AG04449 (cell line): Measurements from ENCODE around the gene RBM33.
A peak's percentile ranks its signal among the peaks of the same experiment; 100 is the strongest.

ENCODE experiments used
- CTCF ChIA-PET: fragments of 350-600 bp; formaldehyde crosslinking; extraction: SDS; loops from one replicate; lab custom pipeline; 2021; ENCODE audit warnings: antibody characterized with exemption; lab: Yijun Ruan, JAX
- POLR2A ChIA-PET: fragments of 400-600, 350-600 bp; formaldehyde crosslinking; extraction: SDS; loops from one replicate; lab custom pipeline; 2020; ENCODE audit warnings: antibody characterized with exemption, inconsistent platforms; lab: Yijun Ruan, JAX
- DNase-seq: peaks from one replicate; pipeline ENCODE4 v3.0.0-alpha.2; 2010; ENCODE audit warnings: low read depth, low spot score
- H3K4me3 ChIP-seq: 2 replicates; pipeline ENCODE4 v1.5.1; 2011; ENCODE audit warnings: low read depth, mild to moderate bottlenecking, control low read depth, low read length
- TF ChIP-seq, protein P1 (sequence below): IDR thresholded peaks from one replicate; pipeline ENCODE4 v1.5.1; 2011; ENCODE audit warnings: mild to moderate bottlenecking, moderate library complexity, low read length, control low read depth, inconsistent platforms; ENCODE audit not compliant: insufficient read depth; ENCODE audit errors: missing control alignments

The RBM33 gene

DNA sequence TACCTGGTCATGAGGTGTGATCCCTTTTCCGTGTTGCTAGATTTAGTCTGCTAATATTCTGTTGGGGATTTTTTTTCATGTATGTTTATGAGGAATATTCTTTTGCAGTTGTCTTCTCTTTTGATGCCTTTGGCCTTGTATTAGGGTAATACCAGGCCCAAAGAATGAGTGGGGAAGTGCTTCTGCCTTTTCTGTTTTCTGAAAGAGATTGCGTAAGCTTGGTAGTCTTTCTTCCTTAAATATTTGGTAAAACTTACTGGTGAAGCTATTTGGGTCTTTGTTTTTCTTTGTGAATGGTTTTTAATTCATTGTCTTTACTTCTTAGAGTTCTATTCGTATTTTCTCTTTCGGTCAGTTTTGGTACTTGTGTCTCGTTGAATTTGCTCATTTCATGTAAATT lies 116.7 kb downstream of the RBM33 start:
- POLR2A ChIA-PET = no interaction called here
- no peak overlapping the region for H3K4me3 ChIP-seq
- DNase-seq = no peak
- CTCF ChIA-PET = interaction anchor here (1.2 to 1.9 kb wide), 2 partner anchors 163 to 165 kb away, joined by 3 to 12 read pairs; no protein-coding TSS in a partner anchor
- TF ChIP-seq, protein P1, sequence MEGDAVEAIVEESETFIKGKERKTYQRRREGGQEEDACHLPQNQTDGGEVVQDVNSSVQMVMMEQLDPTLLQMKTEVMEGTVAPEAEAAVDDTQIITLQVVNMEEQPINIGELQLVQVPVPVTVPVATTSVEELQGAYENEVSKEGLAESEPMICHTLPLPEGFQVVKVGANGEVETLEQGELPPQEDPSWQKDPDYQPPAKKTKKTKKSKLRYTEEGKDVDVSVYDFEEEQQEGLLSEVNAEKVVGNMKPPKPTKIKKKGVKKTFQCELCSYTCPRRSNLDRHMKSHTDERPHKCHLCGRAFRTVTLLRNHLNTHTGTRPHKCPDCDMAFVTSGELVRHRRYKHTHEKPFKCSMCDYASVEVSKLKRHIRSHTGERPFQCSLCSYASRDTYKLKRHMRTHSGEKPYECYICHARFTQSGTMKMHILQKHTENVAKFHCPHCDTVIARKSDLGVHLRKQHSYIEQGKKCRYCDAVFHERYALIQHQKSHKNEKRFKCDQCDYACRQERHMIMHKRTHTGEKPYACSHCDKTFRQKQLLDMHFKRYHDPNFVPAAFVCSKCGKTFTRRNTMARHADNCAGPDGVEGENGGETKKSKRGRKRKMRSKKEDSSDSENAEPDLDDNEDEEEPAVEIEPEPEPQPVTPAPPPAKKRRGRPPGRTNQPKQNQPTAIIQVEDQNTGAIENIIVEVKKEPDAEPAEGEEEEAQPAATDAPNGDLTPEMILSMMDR = no peak

- no peak for DNase-seq
- TF ChIP-seq, protein P1 = no peak
- POLR2A ChIA-PET = no interaction called here
- no peak overlapping the region for H3K4me3 ChIP-seq
- CTCF ChIA-PET = interaction anchor here (0.8 to 1.9 kb wide), 4 partner anchors 10 to 166 kb away, joined by 3 to 12 read pairs (median 3); no protein-coding TSS in a partner anchor
Observed at GRCh38 chr7:155762036-155762435, 117.6 kb downstream of the RBM33 start.

DNA sequence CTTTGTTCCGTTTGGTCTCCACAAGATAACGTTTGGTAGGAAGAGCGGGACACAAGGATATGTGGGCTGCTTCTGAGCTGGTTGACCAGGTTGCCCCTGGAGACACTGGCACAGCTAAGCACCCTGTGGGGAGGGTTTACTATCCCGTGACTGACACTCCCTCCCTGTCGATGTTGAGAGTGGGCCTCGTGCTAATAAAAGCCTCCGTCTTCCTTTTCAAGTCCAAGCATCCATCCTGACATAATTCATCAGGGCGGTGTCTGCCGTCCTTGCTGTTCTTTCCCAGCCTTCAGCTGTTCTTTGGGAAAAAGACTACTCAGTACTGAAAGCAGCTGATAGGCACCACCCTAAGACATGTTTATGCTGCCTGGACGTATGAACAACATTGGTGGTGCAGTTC lies 118.2 kb downstream of the RBM33 start:
- CTCF ChIA-PET = interaction anchor here (0.9 to 1.9 kb wide), 3 partner anchors 25 to 167 kb away, joined by 3 to 12 read pairs (median 3); no protein-coding TSS in a partner anchor
- POLR2A ChIA-PET = no interaction called here
- no peak overlapping the region for H3K4me3 ChIP-seq
- DNase-seq = no peak
- TF ChIP-seq, protein P1 = no peak

DNA sequence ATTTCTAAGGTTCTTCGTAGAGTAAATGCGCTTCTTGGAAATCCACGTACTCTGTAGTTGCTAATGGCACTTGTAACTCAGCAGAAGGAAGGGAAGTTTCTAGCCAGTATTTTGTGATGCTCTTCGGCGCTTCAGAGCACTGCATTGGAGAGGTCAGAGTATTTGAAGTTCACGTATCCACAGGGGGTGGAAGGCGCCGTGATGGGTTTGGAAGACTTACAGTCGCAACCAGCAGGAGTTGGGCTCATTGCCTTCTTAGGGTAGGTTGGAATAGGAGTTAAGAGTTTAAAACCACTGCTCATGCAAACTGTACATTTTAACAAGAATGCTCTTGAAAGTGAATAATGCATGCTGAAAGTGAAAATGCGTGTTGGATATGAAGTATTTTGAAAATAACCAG lies 118.7 kb downstream of the RBM33 start:
- H3K4me3 ChIP-seq = no peak overlapping the region
- ChIA-PET POLR2A (interaction anchor here (0.6 kb wide), 1 partner anchor 126 kb away, joined by 3 read pairs; no protein-coding TSS in a partner anchor), CTCF (interaction anchor here (0.9 to 1.9 kb wide), 2 partner anchors 25 to 165 kb away, joined by 3 to 12 read pairs; no protein-coding TSS in a partner anchor)
- no peak for DNase-seq
- TF ChIP-seq, protein P1 = no peak

GRCh38 chr7:155763691-155764437 lies 119.4 kb downstream of the RBM33 start:
- peak; percentile 34 for DNase-seq
- ChIA-PET CTCF (interaction anchor here (0.8 kb wide), 2 partner anchors 10 to 164 kb away, joined by 3 to 4 read pairs; no protein-coding TSS in a partner anchor), POLR2A (interaction anchor here (0.6 kb wide), 1 partner anchor 127 kb away, joined by 3 read pairs; no protein-coding TSS in a partner anchor)
- H3K4me3 ChIP-seq = peak overlapping the region; percentile 2; the same call in 1 of the 2 replicates
- TF ChIP-seq, protein P1 = no peak

- TF ChIP-seq, protein P1 = no peak
- ChIA-PET CTCF (interaction anchor here (0.8 kb wide), 2 partner anchors 10 to 165 kb away, joined by 3 to 4 read pairs; no protein-coding TSS in a partner anchor), POLR2A (no interaction called here)
- DNase-seq = no peak
- no peak overlapping the region for H3K4me3 ChIP-seq
Observed at GRCh38 chr7:155764438-155764793, 120.0 kb downstream of the RBM33 start.
